HG02943 (cell line): ENCODE data around the gene LCE1B.

Experiments
- ATAC-seq: cut with Tn5 transposase; IDR thresholded peaks from one replicate; pipeline ENCODE4 v1.9.1; 2021; ENCODE audit warnings: mild to moderate bottlenecking, low read depth, moderate library complexity; ENCODE audit not compliant: unreplicated experiment

The LCE1B gene

GRCh38 chr1:152859696-152860095 is 47.9 kb downstream of the LCE1B start, which contains the start of gene LCE7A:
LCE7A (plus strand) TSS chr1:152859996; CDS start chr1:152860698, 702 bp downstream.
- ATAC-seq, result no peak

DNA sequence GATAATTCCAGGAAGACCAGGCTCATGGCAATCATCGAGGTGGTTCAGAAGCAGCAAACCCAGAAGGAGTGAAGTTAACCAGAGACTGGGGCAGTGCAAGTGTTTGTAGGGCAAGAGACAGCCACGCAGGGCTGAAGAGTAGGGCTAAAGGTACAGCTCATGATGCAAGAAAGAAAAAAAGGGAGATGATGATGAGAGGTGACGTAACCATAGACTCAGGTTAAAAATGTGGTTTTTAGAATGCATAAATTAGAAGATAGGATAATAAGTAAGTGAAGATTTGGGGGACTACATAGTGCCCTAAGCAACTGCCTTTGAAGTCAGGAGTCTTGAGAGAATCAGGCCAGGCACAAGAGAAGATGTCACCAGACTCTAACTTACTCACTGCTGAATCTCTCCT is 48.4 kb downstream of the LCE1B start:
- no peak for ATAC-seq

GRCh38 chr1:152861374-152861773 is 49.6 kb downstream of the LCE1B start:
- no peak for ATAC-seq
